Activated CD4-positive, CD25-positive, alpha-beta regulatory T cell treated with anti-CD3 and anti-CD28 coated beads, Interleukin-2, amount 50 U/mL, for 72 hours (primary cell): ENCODE data around the gene LRBA.
"Not testable (repeated sequence)": the region's sequence is repeated elsewhere in the genome, so short reads cannot be mapped to it uniquely, and the experiment has no call there.

ENCODE experiments used
- DNase-seq: peaks from one replicate; pipeline ENCODE4 v3.0.0; 2021

The LRBA gene

DNA sequence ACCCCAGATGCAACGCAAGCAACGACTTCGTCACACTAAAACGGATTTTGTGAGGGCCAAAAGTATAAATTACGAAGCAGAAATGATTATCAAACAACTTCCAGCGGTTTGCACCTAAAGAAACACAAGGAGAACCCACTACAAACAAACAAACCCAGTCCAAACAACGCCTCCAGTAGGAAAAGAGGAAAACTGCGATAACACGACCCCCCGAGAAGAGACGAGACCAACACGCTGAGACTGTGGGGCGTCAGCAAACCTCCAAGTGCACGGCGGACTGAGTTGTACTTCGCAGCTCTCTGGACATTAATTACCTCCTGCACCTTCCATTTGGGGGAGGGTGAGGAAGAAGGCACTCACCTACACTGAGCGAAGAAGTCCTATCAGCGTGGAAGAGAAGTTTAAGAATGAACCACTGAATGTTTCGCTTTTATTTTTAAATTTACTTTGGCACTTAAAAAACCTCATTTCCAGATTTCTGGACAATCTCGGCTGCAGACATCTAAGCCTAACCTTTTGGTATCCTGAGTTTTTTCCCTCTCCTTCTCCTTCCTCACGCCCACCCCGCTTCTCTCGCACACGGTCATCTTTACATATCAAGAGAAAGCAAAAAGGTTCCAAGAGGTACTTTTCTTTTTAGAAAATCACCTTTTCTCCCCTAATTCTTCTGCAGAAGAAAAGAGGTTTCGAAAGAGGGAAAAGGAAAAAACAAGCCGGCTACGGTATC is 432.8 kb downstream of the LRBA start, which contains the start of gene MAB21L2:
MAB21L2 (plus strand) TSS at position 6 of the 727 bp plus-strand sequence. CDS start 879 bp downstream, outside the sequence.
- no peak for DNase-seq

DNA sequence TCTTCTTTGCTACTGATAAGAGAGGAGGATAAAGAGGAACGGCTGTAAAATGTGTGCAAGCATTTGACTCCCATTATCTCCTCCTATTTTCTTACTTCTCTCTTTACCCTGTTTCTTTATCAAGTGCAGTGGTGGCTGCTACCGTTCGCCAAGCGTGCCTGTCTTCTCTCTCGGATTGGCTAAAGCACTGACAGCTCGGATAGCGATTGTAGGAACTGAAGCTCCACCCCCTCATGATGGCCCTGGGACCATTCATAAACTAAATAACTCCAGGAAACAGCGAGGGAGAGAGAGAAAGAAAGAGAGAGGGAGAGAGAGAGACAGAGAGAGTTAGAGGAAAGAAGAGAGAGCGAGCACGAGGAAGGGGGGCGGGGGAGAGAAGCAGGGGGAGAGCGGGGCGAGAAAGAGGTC is 433.4 kb downstream of the LRBA start:
- no peak for DNase-seq

GRCh38 chr4:150581056-150581605 is 434.0 kb downstream of the LRBA start:
- no peak for DNase-seq

DNA sequence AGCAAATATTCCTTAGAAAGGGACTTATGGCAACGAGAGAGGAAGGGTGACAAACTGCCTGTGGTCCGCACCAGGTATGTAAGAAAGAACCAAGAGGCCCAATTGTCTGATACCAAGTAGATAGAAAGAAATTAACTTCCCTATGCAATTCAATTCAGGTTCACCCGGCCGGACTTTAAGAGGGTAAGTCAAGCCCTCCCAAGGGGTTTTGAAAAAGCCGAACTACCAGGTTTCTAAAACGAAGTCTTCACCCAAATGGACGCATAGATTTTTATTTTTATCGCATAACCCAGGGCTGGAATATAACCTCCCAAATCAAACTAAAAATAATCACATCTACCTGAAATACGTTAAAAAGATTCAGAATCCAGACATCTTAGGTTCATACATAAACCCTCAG is 434.8 kb downstream of the LRBA start:
- DNase-seq: no peak

- DNase-seq: no peak
Observed at GRCh38 chr4:150579551-150580234, 435.4 kb downstream of the LRBA start.

DNA sequence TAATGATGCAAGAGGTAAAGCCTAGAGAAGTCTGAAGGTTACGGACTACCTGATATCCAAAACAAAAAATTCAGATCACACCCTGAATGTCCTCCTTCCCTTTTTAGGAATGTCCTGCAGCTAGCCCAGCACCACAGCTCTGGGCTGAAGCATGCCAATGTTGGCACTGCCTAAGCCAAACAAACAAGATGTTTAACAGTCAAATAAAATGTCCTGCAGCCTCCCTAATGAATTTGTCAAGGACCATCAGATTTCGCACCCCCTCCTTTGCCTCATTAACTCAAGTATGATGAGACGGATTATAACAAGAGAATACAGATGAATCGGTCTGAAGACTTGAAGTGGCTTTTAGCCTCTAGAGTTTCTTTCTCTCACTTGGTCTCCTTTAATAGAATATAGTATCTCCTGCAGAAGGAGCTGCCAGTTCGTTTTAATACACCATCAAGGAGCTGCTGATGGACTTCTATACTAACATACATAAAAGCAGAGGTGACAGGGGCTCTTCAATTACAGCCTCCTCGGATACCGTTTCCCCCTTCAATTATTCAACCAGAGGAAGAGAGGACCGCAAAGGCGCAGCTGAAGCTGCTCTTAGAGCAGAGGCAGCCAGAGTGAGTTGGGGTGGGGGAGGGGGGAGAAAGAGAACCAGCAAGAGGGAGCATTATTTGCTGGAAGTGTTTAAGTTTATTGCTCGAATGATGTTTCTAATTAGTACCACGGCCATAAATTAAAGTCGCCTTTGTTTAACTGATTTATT is 436.2 kb downstream of the LRBA start:
- DNase-seq: no peak

DNA sequence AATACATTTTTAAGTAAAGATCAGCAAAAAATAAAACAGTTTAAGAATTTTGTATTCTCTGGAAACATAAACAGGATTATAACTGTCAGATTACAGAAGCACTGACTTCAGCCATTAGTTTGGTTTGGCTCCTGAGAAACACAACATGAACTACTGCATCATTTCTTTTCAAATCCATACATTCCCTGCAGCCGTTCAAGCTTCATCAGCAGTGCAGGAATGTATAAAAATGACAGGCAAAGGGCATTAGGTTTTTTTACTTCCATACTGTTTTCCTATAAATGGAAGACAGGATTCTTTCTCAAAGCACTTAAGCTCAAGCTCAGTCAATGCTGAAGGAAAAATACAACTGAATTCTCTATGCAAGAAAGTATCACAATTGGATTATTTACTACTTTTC is 437.3 kb downstream of the LRBA start:
- no peak for DNase-seq

DNA sequence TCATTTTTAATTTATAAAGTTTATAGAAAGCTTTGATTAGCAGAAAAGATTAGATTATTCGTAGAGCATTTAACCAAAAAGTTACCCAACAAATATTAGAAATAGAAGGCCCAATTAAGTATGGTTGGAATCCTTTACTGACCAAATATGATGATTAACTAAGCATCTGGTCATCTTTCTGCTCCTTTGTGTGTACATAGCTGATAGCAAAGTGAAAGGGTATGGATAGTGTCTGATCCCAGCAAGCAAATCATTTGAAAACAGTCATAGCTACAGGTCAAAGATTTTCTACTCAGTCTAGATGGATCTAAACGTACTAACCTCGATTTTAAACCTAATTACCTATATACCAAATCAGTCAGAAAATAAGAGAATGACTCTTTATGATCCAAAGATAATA is 440.4 kb downstream of the LRBA start:
- DNase-seq: no peak

DNA sequence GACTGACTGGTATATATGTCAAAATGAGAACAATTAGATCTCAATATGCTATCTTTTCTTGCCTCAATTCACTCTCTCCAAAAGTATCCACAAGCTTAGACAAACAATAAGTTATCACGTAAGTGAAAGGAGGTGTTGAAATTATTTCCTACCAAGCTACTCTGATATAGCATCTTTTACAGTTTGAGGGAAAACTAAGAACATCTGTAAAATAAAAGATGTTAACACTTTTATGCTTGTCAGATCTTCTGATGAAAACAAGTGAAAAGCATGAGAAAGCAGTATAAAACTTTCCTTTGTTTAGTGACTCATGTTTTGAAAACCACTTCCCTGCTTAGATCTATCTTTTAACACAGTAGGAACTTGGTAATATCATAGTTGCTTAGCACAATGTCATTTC is 441.6 kb downstream of the LRBA start:
- no peak for DNase-seq

DNA sequence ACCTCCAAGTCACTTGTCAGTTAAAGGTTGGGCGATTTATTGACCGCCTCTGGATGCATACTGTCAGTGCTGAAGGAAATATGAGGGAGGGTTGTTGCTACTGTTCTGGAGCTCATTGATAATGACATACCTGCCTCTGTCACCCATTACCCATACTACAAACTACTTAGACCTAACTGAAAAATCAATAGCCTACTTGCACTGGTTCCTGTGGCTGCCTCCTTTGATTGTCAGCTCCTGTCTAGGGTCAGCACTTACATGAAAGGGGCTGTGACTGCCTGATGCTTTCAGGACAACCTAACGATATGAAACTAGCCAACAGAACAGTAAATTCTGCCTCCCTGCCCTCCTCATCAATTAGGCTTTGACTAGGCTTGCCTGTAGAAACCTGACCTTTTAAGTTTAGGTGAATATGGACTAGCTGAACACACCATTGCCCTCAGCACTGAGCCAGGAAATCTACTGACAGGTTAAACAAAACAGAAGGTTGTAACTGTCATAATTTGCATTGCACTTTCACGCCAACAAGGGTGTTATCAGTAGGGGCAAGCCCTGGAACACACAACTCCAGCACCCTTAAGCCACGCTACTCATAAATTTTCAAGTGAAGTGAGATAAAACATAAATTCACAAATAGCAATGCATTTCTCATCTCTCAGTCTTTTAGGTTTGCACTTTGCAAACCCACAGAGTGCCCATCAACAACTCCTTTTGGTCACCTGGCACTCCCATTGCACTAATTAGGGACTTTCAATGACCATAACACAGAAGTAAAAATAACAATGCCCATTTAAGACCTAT is 442.2 kb downstream of the LRBA start:
- no peak for DNase-seq

DNA sequence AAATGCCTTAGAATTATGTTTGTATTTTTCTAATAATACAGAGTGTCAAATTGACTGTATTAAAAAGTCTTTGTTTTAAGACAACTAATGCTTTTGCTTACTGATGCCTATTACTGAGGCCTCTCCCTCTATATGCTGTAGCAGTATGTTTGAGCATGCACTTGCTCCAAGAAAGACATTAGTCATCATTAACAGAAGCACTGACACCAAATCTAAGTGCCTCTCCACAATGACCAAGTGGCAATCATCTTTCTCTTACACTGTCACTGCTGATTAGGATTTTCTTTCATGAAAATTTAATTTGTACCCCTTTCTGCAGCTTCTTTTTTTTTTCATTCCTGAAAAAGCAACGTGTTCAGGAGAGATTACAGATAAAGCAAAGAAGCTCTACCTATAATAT is 444.2 kb downstream of the LRBA start:
- DNase-seq: no peak

DNA sequence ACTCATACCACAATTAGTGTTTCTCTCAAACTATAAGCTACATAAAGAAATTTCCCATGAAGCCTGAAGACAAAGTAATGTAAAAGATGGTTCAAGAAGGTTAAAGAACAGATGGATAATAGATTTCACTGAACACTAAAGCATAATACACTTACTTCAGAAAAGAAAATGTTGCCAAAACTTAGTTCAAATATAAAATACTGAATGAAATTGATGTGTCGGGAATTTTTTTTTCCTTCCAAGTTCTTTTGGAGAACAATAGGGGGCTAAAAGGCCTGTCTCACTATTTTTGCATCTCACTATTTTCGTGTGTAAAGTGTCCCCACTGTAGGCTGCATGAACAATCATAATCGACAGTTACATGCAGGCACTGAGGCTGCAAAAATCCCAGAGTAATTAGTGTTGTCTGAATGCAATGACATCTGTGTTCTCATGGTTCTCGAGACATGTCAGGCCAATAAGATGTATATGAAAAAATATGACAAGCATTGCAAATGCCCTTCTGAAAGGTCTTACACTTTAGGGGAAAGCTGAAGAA is 445.0 kb downstream of the LRBA start:
- DNase-seq: no peak

DNA sequence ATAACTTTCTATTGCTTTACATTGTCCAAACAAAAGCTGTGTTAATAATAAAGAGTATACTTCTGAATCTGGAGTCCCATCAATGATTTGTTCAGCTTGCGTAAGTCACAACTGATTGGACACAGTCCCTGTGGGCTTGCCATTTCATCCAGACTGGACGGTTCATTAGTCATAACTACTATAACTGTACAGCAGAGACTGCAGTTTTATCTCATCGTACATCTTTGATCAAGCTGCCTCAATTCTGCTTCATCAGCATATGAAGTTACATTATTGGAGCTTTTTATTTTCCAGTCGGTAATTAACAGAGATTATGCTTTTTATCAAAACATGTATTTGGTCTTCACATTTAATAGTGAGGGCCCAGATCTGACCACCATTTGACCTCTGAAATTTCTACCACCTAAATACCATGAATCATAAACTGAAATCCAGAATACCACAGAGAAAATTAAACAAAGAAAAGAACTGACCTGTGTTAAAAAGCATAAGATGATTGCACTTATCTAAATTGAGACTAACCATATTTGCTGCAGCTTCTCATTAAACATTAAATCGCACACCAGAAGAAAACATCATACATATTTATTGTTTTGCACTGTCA is 445.6 kb downstream of the LRBA start:
- DNase-seq: no peak

GRCh38 chr4:150567070-150567469 is 448.0 kb downstream of the LRBA start:
- no peak for DNase-seq

DNA sequence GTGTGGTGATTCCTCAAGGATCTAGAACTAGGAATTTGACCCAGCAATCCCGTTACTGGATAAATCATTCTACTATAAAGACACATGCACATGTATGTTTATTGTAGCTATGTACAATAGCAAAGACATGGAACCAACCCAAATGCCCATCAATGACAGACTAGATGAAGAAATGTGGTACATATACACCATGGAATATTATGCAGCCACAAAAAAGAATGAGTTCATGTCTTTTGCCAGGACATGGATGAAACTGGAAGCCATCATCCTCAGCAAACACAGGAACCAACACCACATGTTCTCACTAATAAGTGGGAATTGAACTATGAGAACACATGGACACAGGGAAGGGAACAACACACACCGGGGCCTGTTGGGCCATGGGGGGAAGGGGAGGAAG is 450.1 kb downstream of the LRBA start:
- DNase-seq: not testable (repeated sequence)

- DNase-seq: no peak
Observed at GRCh38 chr4:150562751-150563150, 452.3 kb downstream of the LRBA start.

- no peak for DNase-seq
Observed at GRCh38 chr4:150562250-150562649, 452.8 kb downstream of the LRBA start.

DNA sequence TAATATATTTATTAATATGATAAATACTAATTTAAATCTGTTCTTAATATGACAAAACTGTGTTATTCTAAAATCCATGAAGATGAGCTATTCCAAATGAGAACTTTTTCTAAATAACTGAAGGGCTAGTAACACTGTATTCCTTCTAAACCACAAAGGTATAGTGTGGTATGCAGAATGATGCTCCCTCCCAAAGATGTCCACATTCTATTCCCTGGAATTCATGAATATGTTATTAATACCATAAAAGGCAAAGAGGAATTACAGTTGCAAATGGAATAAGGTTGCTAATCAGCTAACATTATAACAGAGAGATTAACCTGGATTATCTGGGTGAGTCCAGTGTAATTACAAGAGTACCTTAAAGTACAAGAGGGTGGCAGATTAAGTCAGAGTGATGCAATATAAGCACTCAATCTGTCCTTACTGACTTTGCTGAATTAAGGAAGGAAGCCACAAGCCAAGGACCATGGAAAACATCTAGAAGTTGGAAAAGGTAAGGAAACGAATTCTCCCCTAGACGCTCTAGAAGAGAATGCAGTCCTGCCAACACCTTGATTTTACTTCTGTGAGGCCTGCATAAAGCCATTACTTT is 453.8 kb downstream of the LRBA start:
- no peak for DNase-seq

- not testable (repeated sequence) for DNase-seq
Observed at GRCh38 chr4:150557811-150558210, 457.3 kb downstream of the LRBA start.

GRCh38 chr4:150547154-150547838 is 467.8 kb downstream of the LRBA start:
- no peak for DNase-seq

DNA sequence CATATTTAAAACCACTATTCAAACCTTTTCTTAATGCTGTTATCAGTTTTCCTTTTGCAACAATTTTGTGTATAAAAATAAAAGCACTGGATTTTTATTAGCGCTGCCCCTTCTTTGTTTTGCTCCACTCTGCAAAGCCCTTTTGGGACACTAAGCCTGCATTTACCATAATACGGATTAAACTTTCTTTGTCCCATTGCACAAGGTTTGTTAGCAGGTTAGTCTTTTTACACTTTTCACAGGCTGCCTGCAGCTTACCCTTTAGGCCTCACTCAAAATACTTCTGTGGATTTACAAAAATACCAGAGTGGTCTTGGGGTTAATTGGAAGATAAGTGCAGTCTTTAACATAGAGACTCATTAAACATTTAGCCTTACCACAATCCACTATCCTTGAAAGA is 468.8 kb downstream of the LRBA start:
- no peak for DNase-seq
